ENCODE data around the gene NCKAP5.

The NCKAP5 gene

GRCh38 chr2:132943829-132944228 lies 624.4 kb downstream of the NCKAP5 start:
- Histone ChIP-seq H4K20me1 (no peaks in the 10 kb centered on the region), H3K4me2 (peak overlapping the region in 6 of 11 experiments; percentile 10 to 34 (median 20); a peak in 7 of 22 replicates), H3K9ac (no peak overlapping the region), H3K36me3 (no peaks in the 10 kb centered on the region), H3K27me3 (no peaks in the 10 kb centered on the region), H3K27ac (no peak overlapping the region), H3K9me3 (replicated peaks in 1 of 11) (no peaks in the 10 kb centered on the region; a peak in 1 of 22 replicates), H3K4me3 (no peak overlapping the region), H3K4me1 (peaks cover 0 to 11% (median 6%) of the 10 kb centered on the region in 10 experiments; a peak in 6 of 20 replicates)
- no peak for TF ChIP-seq Cebpa-rat (IDR thresholded peaks at IDR 0.05)

GRCh38 chr2:132941296-132942020 lies 626.8 kb downstream of the NCKAP5 start:
- no peaks in the 10 kb centered on the region for H3K27me3 ChIP-seq
- no peak for TF ChIP-seq Cebpa-rat (IDR thresholded peaks at IDR 0.05)
- H3K27ac ChIP-seq, result no peak overlapping the region
- H3K9me3 ChIP-seq (replicated peaks in 1 of 11), result peaks cover 0 to 6% (median 0%) of the 10 kb centered on the region in 11 experiments; a peak in 1 of 22 replicates
- no peaks in the 10 kb centered on the region for H4K20me1 ChIP-seq
- no peak overlapping the region for H3K4me3 ChIP-seq
- H3K4me1 ChIP-seq, result peaks cover 6 to 33% (median 26%) of the 10 kb centered on the region in 10 experiments
- H3K4me2 ChIP-seq, result no peak overlapping the region
- no peak overlapping the region for H3K9ac ChIP-seq
- no peaks in the 10 kb centered on the region for H3K36me3 ChIP-seq

- Histone ChIP-seq H3K27me3 (no peaks in the 10 kb centered on the region), H3K4me3 (no peak overlapping the region), H3K27ac (peak overlapping the region in 4 of 11 experiments; percentile 11 to 33 (median 24); a peak in 4 of 22 replicates), H3K9ac (no peak overlapping the region), H3K4me2 (peak overlapping the region in 9 of 11 experiments; percentile 10 to 73 (median 65); a peak in 17 of 22 replicates), H3K9me3 (replicated peaks in 1 of 11) (peaks cover 0 to 6% (median 0%) of the 10 kb centered on the region in 11 experiments; a peak in 1 of 22 replicates), H4K20me1 (no peaks in the 10 kb centered on the region), H3K36me3 (no peaks in the 10 kb centered on the region), H3K4me1 (peaks cover 6 to 28% (median 19%) of the 10 kb centered on the region in 10 experiments)
- TF ChIP-seq Cebpa-rat (IDR thresholded peaks at IDR 0.05), result no peak
Observed at GRCh38 chr2:132937629-132938028, 630.6 kb downstream of the NCKAP5 start.

GRCh38 chr2:132936791-132937190 lies 631.5 kb downstream of the NCKAP5 start:
- no peak overlapping the region for H3K4me3 ChIP-seq
- H3K27me3 ChIP-seq, result no peaks in the 10 kb centered on the region
- peak overlapping the region; percentile 2 to 73 (median 58); a peak in 19 of 22 replicates for H3K4me2 ChIP-seq
- H3K9ac ChIP-seq, result no peak overlapping the region
- H3K9me3 ChIP-seq (replicated peaks in 1 of 11), result peaks cover 0 to 6% (median 0%) of the 10 kb centered on the region in 11 experiments; a peak in 1 of 22 replicates
- TF ChIP-seq Cebpa-rat (IDR thresholded peaks at IDR 0.05), result no peak
- no peaks in the 10 kb centered on the region for H4K20me1 ChIP-seq
- H3K4me1 ChIP-seq, result peaks cover 6 to 28% (median 19%) of the 10 kb centered on the region in 10 experiments
- H3K27ac ChIP-seq, result no peak overlapping the region
- no peaks in the 10 kb centered on the region for H3K36me3 ChIP-seq

- Histone ChIP-seq H3K36me3 (no peaks in the 10 kb centered on the region), H3K9ac (no peak overlapping the region), H3K4me2 (peak overlapping the region in 2 of 11 experiments; percentile 10 to 65; a peak in 1 of 22 replicates), H3K4me3 (no peak overlapping the region), H4K20me1 (no peaks in the 10 kb centered on the region), H3K4me1 (peaks cover 6 to 28% (median 19%) of the 10 kb centered on the region in 10 experiments), H3K27me3 (no peaks in the 10 kb centered on the region), H3K9me3 (replicated peaks in 1 of 11) (peaks cover 0 to 6% (median 0%) of the 10 kb centered on the region in 11 experiments; a peak in 1 of 22 replicates), H3K27ac (no peak overlapping the region)
- TF ChIP-seq Cebpa-rat (IDR thresholded peaks at IDR 0.05), result no peak
Observed at GRCh38 chr2:132936261-132936660, 632.0 kb downstream of the NCKAP5 start.

- H3K27ac ChIP-seq, result no peak overlapping the region
- H3K4me3 ChIP-seq, result no peak overlapping the region
- H4K20me1 ChIP-seq, result no peaks in the 10 kb centered on the region
- no peaks in the 10 kb centered on the region for H3K36me3 ChIP-seq
- H3K9ac ChIP-seq, result no peak overlapping the region
- H3K4me2 ChIP-seq, result no peak overlapping the region
- no peak for TF ChIP-seq Cebpa-rat (IDR thresholded peaks at IDR 0.05)
- no peaks in the 10 kb centered on the region for H3K9me3 ChIP-seq (replicated peaks in 1 of 11)
- H3K27me3 ChIP-seq, result no peaks in the 10 kb centered on the region
- no peaks in the 10 kb centered on the region for H3K4me1 ChIP-seq
Observed at GRCh38 chr2:132929786-132930185, 638.5 kb downstream of the NCKAP5 start.

GRCh38 chr2:132923787-132924186 lies 644.5 kb downstream of the NCKAP5 start:
- Histone ChIP-seq H3K27ac (no peak overlapping the region), H3K9ac (no peak overlapping the region), H3K4me3 (no peak overlapping the region), H3K27me3 (no peaks in the 10 kb centered on the region), H3K4me1 (no peaks in the 10 kb centered on the region), H4K20me1 (no peaks in the 10 kb centered on the region), H3K4me2 (no peak overlapping the region), H3K36me3 (no peaks in the 10 kb centered on the region), H3K9me3 (replicated peaks in 1 of 11) (no peaks in the 10 kb centered on the region)
- TF ChIP-seq Cebpa-rat (IDR thresholded peaks at IDR 0.05), result no peak

- no peak overlapping the region for H3K27ac ChIP-seq
- H3K27me3 ChIP-seq, result no peaks in the 10 kb centered on the region
- H3K9me3 ChIP-seq (replicated peaks in 1 of 11), result no peaks in the 10 kb centered on the region
- H3K4me1 ChIP-seq, result no peaks in the 10 kb centered on the region
- TF ChIP-seq Cebpa-rat (IDR thresholded peaks at IDR 0.05), result no peak
- H3K4me3 ChIP-seq, result no peak overlapping the region
- H3K36me3 ChIP-seq, result no peaks in the 10 kb centered on the region
- H4K20me1 ChIP-seq, result no peaks in the 10 kb centered on the region
- H3K9ac ChIP-seq, result no peak overlapping the region
- no peak overlapping the region for H3K4me2 ChIP-seq
Observed at GRCh38 chr2:132915812-132916549, 652.3 kb downstream of the NCKAP5 start.

Measured in BLaER1 treated with 17β-estradiol and CSF1 and Interleukin-3, amounts not matched to agents 10 nM and 100 nM (cell line).